ENCODE measurements around the gene C1orf159.
"Not testable (repeated sequence)": the region's sequence is repeated elsewhere in the genome, so short reads cannot be mapped to it uniquely, and the experiment has no call there.

Gene C1orf159

GRCh38 chr1:1116701-1117468 lies 996 bp upstream of the C1orf159 start:
- no peak for DNase-seq

- DNase-seq = no peak
Observed at GRCh38 chr1:1115136-1115785, 628 bp downstream of the C1orf159 start.

- DNase-seq = no peak
Observed at GRCh38 chr1:1114431-1114830, 1.5 kb downstream of the C1orf159 start.

GRCh38 chr1:1112237-1112985 lies 3.5 kb downstream of the C1orf159 start:
- no peak for DNase-seq

GRCh38 chr1:1111516-1112236 lies 4.2 kb downstream of the C1orf159 start:
- DNase-seq = no peak

GRCh38 chr1:1110561-1110971 lies 5.3 kb downstream of the C1orf159 start:
- no peak for DNase-seq

GRCh38 chr1:1109743-1110142 lies 6.1 kb downstream of the C1orf159 start:
- no peak for DNase-seq

- DNase-seq = no peak
Observed at GRCh38 chr1:1106510-1107221, 9.2 kb downstream of the C1orf159 start.

GRCh38 chr1:1104152-1104551 lies 11.7 kb downstream of the C1orf159 start:
- peak; percentile 26 for DNase-seq

GRCh38 chr1:1101503-1101902 lies 14.4 kb downstream of the C1orf159 start:
- DNase-seq = no peak

- no peak for DNase-seq
Observed at GRCh38 chr1:1100296-1100695, 15.6 kb downstream of the C1orf159 start.

- peak; percentile 28 for DNase-seq
Observed at GRCh38 chr1:1099506-1100183, 16.2 kb downstream of the C1orf159 start.

- DNase-seq = peak; percentile 64
Observed at GRCh38 chr1:1098681-1099421, 17.0 kb downstream of the C1orf159 start.

GRCh38 chr1:1096136-1096535 lies 19.8 kb downstream of the C1orf159 start:
- not testable (repeated sequence) for DNase-seq

GRCh38 chr1:1094981-1095380 lies 20.9 kb downstream of the C1orf159 start:
- no peak for DNase-seq

- no peak for DNase-seq
Observed at GRCh38 chr1:1093610-1093943, 22.3 kb downstream of the C1orf159 start.

- DNase-seq = no peak
Observed at GRCh38 chr1:1092894-1093609, 22.8 kb downstream of the C1orf159 start.

GRCh38 chr1:1092149-1092855 lies 23.6 kb downstream of the C1orf159 start:
- no peak for DNase-seq

GRCh38 chr1:1091344-1092148 lies 24.3 kb downstream of the C1orf159 start:
- no peak for DNase-seq
